8988T (cell line): ENCODE data around the gene NAV2.

Experiments
- DNase-seq: peaks from one replicate; pipeline ENCODE4 v3.0.0; 2011

Gene NAV2

GRCh38 chr11:20013346-20014066, 300.9 kb downstream of the NAV2 start:
- no peak for DNase-seq

- no peak for DNase-seq
These were observed 301.4 kb downstream of the NAV2 start for GRCh38 chr11:20014067-20014402.

- DNase-seq: no peak
These were observed 302.5 kb downstream of the NAV2 start for GRCh38 chr11:20015101-20015500.

GRCh38 chr11:20015529-20016427, 303.1 kb downstream of the NAV2 start:
- DNase-seq: no peak

- no peak for DNase-seq
These were observed 303.9 kb downstream of the NAV2 start for GRCh38 chr11:20016526-20016925.

- no peak for DNase-seq
These were observed 304.7 kb downstream of the NAV2 start for GRCh38 chr11:20017320-20017719.

GRCh38 chr11:20020198-20020597, 307.6 kb downstream of the NAV2 start:
- no peak for DNase-seq

- DNase-seq: no peak
These were observed 308.1 kb downstream of the NAV2 start for GRCh38 chr11:20020716-20021115.

- no peak for DNase-seq
These were observed 308.6 kb downstream of the NAV2 start for GRCh38 chr11:20021212-20021611.

GRCh38 chr11:20021771-20022362, 309.2 kb downstream of the NAV2 start:
- no peak for DNase-seq

GRCh38 chr11:20022363-20023081, 309.9 kb downstream of the NAV2 start:
- no peak for DNase-seq

GRCh38 chr11:20023082-20023426, 310.4 kb downstream of the NAV2 start:
- DNase-seq: no peak

- no peak for DNase-seq
These were observed 311.7 kb downstream of the NAV2 start for GRCh38 chr11:20024172-20024935.

GRCh38 chr11:20025332-20025840, 312.7 kb downstream of the NAV2 start:
- no peak for DNase-seq

GRCh38 chr11:20026629-20027555, 314.3 kb downstream of the NAV2 start:
- DNase-seq: no peak

- DNase-seq: no peak
These were observed 314.9 kb downstream of the NAV2 start for GRCh38 chr11:20027556-20028013.

GRCh38 chr11:20029193-20029592, 316.6 kb downstream of the NAV2 start:
- DNase-seq: no peak

- no peak for DNase-seq
These were observed 317.8 kb downstream of the NAV2 start for GRCh38 chr11:20030472-20030871.

GRCh38 chr11:20031155-20032001, 318.7 kb downstream of the NAV2 start:
- DNase-seq: no peak

GRCh38 chr11:20032127-20032526, 319.5 kb downstream of the NAV2 start:
- no peak for DNase-seq
